SHP77 (cell line): Measurements from ENCODE around the gene GSG1L.

Experiments
- DNase-seq, 2 experiments: peaks; one replicate each; lab custom pipeline; 2025; lab: John Stamatoyannopoulos, UW

The GSG1L gene

GRCh38 chr16:28019218-28019617 is 44.3 kb downstream of the GSG1L start:
- DNase-seq = no peak

- no peak for DNase-seq
Measured at GRCh38 chr16:28014851-28015250, 48.7 kb downstream of the GSG1L start.

GRCh38 chr16:28013878-28014277 is 49.6 kb downstream of the GSG1L start:
- DNase-seq = no peak

- DNase-seq = no peak
Measured at GRCh38 chr16:28013392-28013791, 50.1 kb downstream of the GSG1L start.

- no peak for DNase-seq
Measured at GRCh38 chr16:28011971-28012445, 51.5 kb downstream of the GSG1L start.

- no peak for DNase-seq
Measured at GRCh38 chr16:28011223-28011622, 52.3 kb downstream of the GSG1L start.

GRCh38 chr16:28010671-28011070 is 52.8 kb downstream of the GSG1L start:
- DNase-seq = no peak

GRCh38 chr16:28009586-28010373 is 53.7 kb downstream of the GSG1L start:
- no peak for DNase-seq

GRCh38 chr16:28003923-28004322 is 59.6 kb downstream of the GSG1L start:
- no peak for DNase-seq

GRCh38 chr16:28003021-28003865 is 60.3 kb downstream of the GSG1L start:
- DNase-seq = no peak

GRCh38 chr16:28001642-28002041 is 61.9 kb downstream of the GSG1L start:
- DNase-seq = no peak

- no peak for DNase-seq
Measured at GRCh38 chr16:28001184-28001583, 62.3 kb downstream of the GSG1L start.

- DNase-seq = no peak
Measured at GRCh38 chr16:28000314-28001169, 63.0 kb downstream of the GSG1L start.

- DNase-seq = no peak
Measured at GRCh38 chr16:27999687-28000086, 63.8 kb downstream of the GSG1L start.

GRCh38 chr16:27995378-27995777 is 68.1 kb downstream of the GSG1L start:
- DNase-seq = no peak

- DNase-seq = no peak
Measured at GRCh38 chr16:27994686-27995085, 68.8 kb downstream of the GSG1L start.

- DNase-seq = no peak
Measured at GRCh38 chr16:27993587-27993986, 69.9 kb downstream of the GSG1L start.

GRCh38 chr16:27991876-27992275 is 71.6 kb downstream of the GSG1L start:
- no peak for DNase-seq

- no peak for DNase-seq
Measured at GRCh38 chr16:27985981-27986380, 77.5 kb downstream of the GSG1L start.

- no peak for DNase-seq
Measured at GRCh38 chr16:27984121-27984520, 79.4 kb downstream of the GSG1L start.

GRCh38 chr16:27983244-27983643 is 80.3 kb downstream of the GSG1L start:
- no peak for DNase-seq

GRCh38 chr16:27982184-27982583 is 81.3 kb downstream of the GSG1L start:
- DNase-seq = no peak
